HL-60 (cell line): ENCODE data around the gene OR1K1.

ENCODE experiments used
- GABPA ChIP-seq: IDR thresholded peaks from 2 replicates; pipeline ENCODE4 v1.6.1; 2012; ENCODE audit warnings: low read depth
- POLR2AphosphoS5 ChIP-seq: IDR thresholded peaks from 2 replicates; pipeline ENCODE4 v1.6.1; 2012; ENCODE audit warnings: low read depth
- TF ChIP-seq, protein P1 (sequence below): IDR thresholded peaks from one replicate; pipeline ENCODE4 v1.5.1; 2011; ENCODE audit warnings: low read length, control low read depth, inconsistent platforms; ENCODE audit not compliant: insufficient read depth

DNA sequence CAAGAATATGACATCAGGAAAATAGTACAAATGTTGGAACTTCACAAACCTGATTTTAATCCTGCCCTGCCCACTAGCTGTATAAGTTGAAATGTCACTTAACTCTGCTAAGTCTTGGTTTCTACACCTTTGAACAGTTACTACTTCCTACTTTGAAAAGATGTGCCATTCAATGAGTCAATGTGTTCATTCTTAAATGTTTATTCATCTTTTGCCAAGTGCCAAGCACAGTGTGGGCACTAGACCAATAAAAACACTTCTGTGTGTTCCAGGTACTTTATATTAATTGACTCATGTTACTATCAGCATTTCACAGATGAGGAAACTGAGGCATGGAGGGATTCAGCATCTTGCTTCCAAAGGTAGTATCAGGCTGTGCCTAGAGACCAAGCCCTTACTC lies 15.6 kb downstream of the OR1K1 start:
- TF ChIP-seq, protein P1, sequence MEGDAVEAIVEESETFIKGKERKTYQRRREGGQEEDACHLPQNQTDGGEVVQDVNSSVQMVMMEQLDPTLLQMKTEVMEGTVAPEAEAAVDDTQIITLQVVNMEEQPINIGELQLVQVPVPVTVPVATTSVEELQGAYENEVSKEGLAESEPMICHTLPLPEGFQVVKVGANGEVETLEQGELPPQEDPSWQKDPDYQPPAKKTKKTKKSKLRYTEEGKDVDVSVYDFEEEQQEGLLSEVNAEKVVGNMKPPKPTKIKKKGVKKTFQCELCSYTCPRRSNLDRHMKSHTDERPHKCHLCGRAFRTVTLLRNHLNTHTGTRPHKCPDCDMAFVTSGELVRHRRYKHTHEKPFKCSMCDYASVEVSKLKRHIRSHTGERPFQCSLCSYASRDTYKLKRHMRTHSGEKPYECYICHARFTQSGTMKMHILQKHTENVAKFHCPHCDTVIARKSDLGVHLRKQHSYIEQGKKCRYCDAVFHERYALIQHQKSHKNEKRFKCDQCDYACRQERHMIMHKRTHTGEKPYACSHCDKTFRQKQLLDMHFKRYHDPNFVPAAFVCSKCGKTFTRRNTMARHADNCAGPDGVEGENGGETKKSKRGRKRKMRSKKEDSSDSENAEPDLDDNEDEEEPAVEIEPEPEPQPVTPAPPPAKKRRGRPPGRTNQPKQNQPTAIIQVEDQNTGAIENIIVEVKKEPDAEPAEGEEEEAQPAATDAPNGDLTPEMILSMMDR = no peak
- TF ChIP-seq GABPA = no peak
- TF ChIP-seq POLR2AphosphoS5 = no peak
